WTC11 (cell line): Measurements from ENCODE around the gene PAX8. TPM values are rescaled to one million over a fixed set of nuclear protein-coding genes. Genes with fewer than 3 reads are reported as not detected.
"Not testable (repeated sequence)": the region's sequence is repeated elsewhere in the genome, so short reads cannot be mapped to it uniquely, and the experiment has no call there.

ENCODE experiments used
- ATAC-seq: fragments of 200-7000 bp; cut with Tn5 transposase; 2 replicates; pipeline ENCODE4 v1.10.0; 2021; ENCODE audit warnings: mild to moderate bottlenecking, moderate library complexity
- Bru-seq: library from RNA; stranded (reverse); fragments of 400-500 nt; gene quantifications from one replicate; lab custom pipeline; 2021; lab: Mats Ljungman, UMichigan
- CTCF ChIA-PET: fragments of 300-600 bp; sonication (Branson Sonifier 250); formaldehyde crosslinking; loops from one replicate; lab custom pipeline; 2021; ENCODE audit warnings: antibody characterized with exemption; lab: Charles Lee
- POLR2A ChIA-PET: fragments of 350-600 bp; sonication (Branson Sonifier 250); formaldehyde crosslinking; loops from one replicate; lab custom pipeline; 2021; ENCODE audit warnings: antibody characterized with exemption; lab: Charles Lee
- DNase-seq: peaks from one replicate; pipeline ENCODE4 v3.0.0; 2021; ENCODE audit warnings: low spot score
- H3K27ac Mint-ChIP-seq: 2 replicates; pipeline ENCODE4 v1.8.0; 2021; ENCODE audit warnings: mixed read lengths
- H3K27me3 Mint-ChIP-seq: 2 replicates; pipeline ENCODE4 v1.8.0; 2021; ENCODE audit warnings: low read depth, mild to moderate bottlenecking, moderate library complexity, mixed read lengths
- H3K36me3 Mint-ChIP-seq: 2 replicates; pipeline ENCODE4 v1.8.0; 2021; ENCODE audit warnings: mixed read lengths
- H3K4me1 Mint-ChIP-seq: 2 replicates; pipeline ENCODE4 v1.8.0; 2022; ENCODE audit warnings: mixed read lengths
- H3K4me3 Mint-ChIP-seq: 2 replicates; pipeline ENCODE4 v1.8.0; 2021; ENCODE audit warnings: mild to moderate bottlenecking, moderate library complexity, mixed read lengths
- H3K9me3 Mint-ChIP-seq: 2 replicates; pipeline ENCODE4 v1.8.0; 2021; ENCODE audit warnings: mixed read lengths
- CBFB ChIP-seq: sonication (generic); formaldehyde crosslinking; IDR thresholded peaks from 2 replicates; pipeline ENCODE4 v1.8.1; 2022; ENCODE audit warnings: mild to moderate bottlenecking, low read depth, missing genetic modification reagents
- ERG ChIP-seq: fragments of 250-450 bp; sonication (Bioruptor Pico); IDR thresholded peaks from 2 replicates; pipeline ENCODE4 v1.8.0; 2021; ENCODE audit warnings: mild to moderate bottlenecking
- ETV6 ChIP-seq: sonication (generic); formaldehyde crosslinking; IDR thresholded peaks from 2 replicates; pipeline ENCODE4 v1.8.1; 2022; ENCODE audit warnings: mild to moderate bottlenecking, missing genetic modification reagents
- FOXJ3 ChIP-seq: sonication (generic); formaldehyde crosslinking; IDR thresholded peaks from 2 replicates; pipeline ENCODE4 v1.9.0; 2021; ENCODE audit warnings: missing genetic modification reagents, mild to moderate bottlenecking, borderline replicate concordance
- FOXP1 ChIP-seq: sonication (generic); formaldehyde crosslinking; IDR thresholded peaks from 2 replicates; pipeline ENCODE4 v1.8.0; 2022; ENCODE audit warnings: missing genetic modification reagents, mild to moderate bottlenecking, moderate library complexity, borderline replicate concordance
- GABPB1 ChIP-seq: sonication (generic); formaldehyde crosslinking; IDR thresholded peaks from 2 replicates; pipeline ENCODE4 v1.8.1; 2023; ENCODE audit warnings: mild to moderate bottlenecking, missing genetic modification reagents
- IRF1 ChIP-seq: sonication (generic); formaldehyde crosslinking; IDR thresholded peaks from 2 replicates; pipeline ENCODE4 v1.8.0; 2023; ENCODE audit warnings: missing genetic modification reagents
- IRF2 ChIP-seq: sonication (generic); formaldehyde crosslinking; IDR thresholded peaks from 2 replicates; pipeline ENCODE4 v1.8.0; 2022; ENCODE audit warnings: low read depth, missing genetic modification reagents, borderline replicate concordance
- MYBL2 ChIP-seq: sonication (generic); formaldehyde crosslinking; IDR thresholded peaks from 2 replicates; pipeline ENCODE4 v1.8.1; 2023; ENCODE audit warnings: mild to moderate bottlenecking, moderate library complexity, missing genetic modification reagents
- SMAD4 ChIP-seq: sonication (generic); formaldehyde crosslinking; IDR thresholded peaks from 2 replicates; pipeline ENCODE4 v1.8.0; 2022; ENCODE audit warnings: mild to moderate bottlenecking, missing genetic modification reagents
- SOX15 ChIP-seq: fragments of 250-450 bp; sonication (Bioruptor Pico); IDR thresholded peaks from 2 replicates; pipeline ENCODE4 v1.9.0; 2021; ENCODE audit warnings: mild to moderate bottlenecking
- TEAD4 ChIP-seq: sonication (generic); formaldehyde crosslinking; IDR thresholded peaks from 2 replicates; pipeline ENCODE4 v1.8.0; 2022; ENCODE audit warnings: mild to moderate bottlenecking, missing genetic modification reagents
- ZBTB21 ChIP-seq: sonication (generic); formaldehyde crosslinking; IDR thresholded peaks from 2 replicates; pipeline ENCODE4 v1.8.1; 2023; ENCODE audit warnings: mild to moderate bottlenecking, missing genetic modification reagents, borderline replicate concordance
- ZNF121 ChIP-seq: sonication (generic); formaldehyde crosslinking; IDR thresholded peaks from 2 replicates; pipeline ENCODE4 v1.8.0; 2023; ENCODE audit warnings: missing genetic modification reagents
- ZNF317 ChIP-seq: sonication (generic); formaldehyde crosslinking; IDR thresholded peaks from 2 replicates; pipeline ENCODE4 v1.8.1; 2023; ENCODE audit warnings: low read depth, mild to moderate bottlenecking, moderate library complexity, missing genetic modification reagents, borderline replicate concordance
- ZNF532 ChIP-seq: fragments of 250-450 bp; sonication (Bioruptor Pico); IDR thresholded peaks from 2 replicates; pipeline ENCODE4 v1.9.0; 2021; ENCODE audit warnings: mild to moderate bottlenecking, borderline replicate concordance
- long read RNA-seq, 3 experiments: library from RNA in 1 of 3; library from capped mRNA in 1 of 3; library from polyadenylated mRNA in 1 of 3; unstranded in 2 of 3; stranded (forward) in 1 of 3; transcript quantifications; one replicate each; pipeline ENCODE4 v2.0.0, GENCODE V29; 2021
- total RNA-seq: library from RNA; stranded (reverse); gene quantifications from 3 replicates; pipeline ENCODE4 v1.2.3, GENCODE V29; 2021
- TF ChIP-seq, protein P1 (sequence below): fragments of 250-450 bp; sonication (Bioruptor Pico); conservative IDR thresholded peaks from 2 replicates; pipeline ENCODE4 v1.9.0; 2021; ENCODE audit warnings: mild to moderate bottlenecking

The PAX8 gene
- total RNA-seq: 0.27 to 0.66 TPM (median 0.35 TPM) in 3 replicates
- Bru-seq, nascent RNA: percentile 13 among the genes with signal in this experiment
- long read RNA-seq, experiment 1: 0 reads
- long read RNA-seq, experiment 2: 0 reads
- long read RNA-seq, experiment 3: 0 reads

- DNase-seq: peak; percentile 43
- peak; percentile 5 for ATAC-seq
- H3K4me1 Mint-ChIP-seq: peaks cover 36% of the 10 kb centered on the region
- TF ChIP-seq MYBL2 (CRISPR knock-in tag): no peak
- TF ChIP-seq ZNF121 (CRISPR knock-in tag): peak; percentile 58; the same call in 1 of the 2 replicates
- no peak for TF ChIP-seq FOXJ3 (CRISPR knock-in tag)
- no peak for TF ChIP-seq ZNF532
- no peak for TF ChIP-seq GABPB1 (CRISPR knock-in tag)
- TF ChIP-seq IRF2 (CRISPR knock-in tag): no peak
- TF ChIP-seq ETV6 (CRISPR knock-in tag): no peak
- H3K4me3 Mint-ChIP-seq: peak within 1 kb of the TSS; percentile 74
- no peaks in the 10 kb centered on the region for H3K9me3 Mint-ChIP-seq
- no peaks in the 10 kb centered on the region for H3K36me3 Mint-ChIP-seq
- H3K27me3 Mint-ChIP-seq: peaks cover 96% of the 10 kb centered on the region
- CTCF ChIA-PET: interaction anchor here (0.5 to 4.1 kb wide), 4 partner anchors 29 to 1143 kb away, joined by 3 to 29 read pairs (median 13); no protein-coding TSS in a partner anchor
- POLR2A ChIA-PET: interaction anchor here (0.8 kb wide), 1 partner anchor 18 kb away, joined by 3 read pairs; no protein-coding TSS in a partner anchor
- no peak within 1 kb of the TSS for H3K27ac Mint-ChIP-seq
These were observed at the start of gene PAX8 for GRCh38 chr2:113278742-113279139. PAX8 (minus strand) TSS chr2:113278921; CDS start chr2:113278394, 527 bp downstream.

- TF ChIP-seq IRF1 (CRISPR knock-in tag) (no peak), SMAD4 (CRISPR knock-in tag) (no peak), ZNF317 (CRISPR knock-in tag) (no peak), FOXP1 (no peak), ERG (no peak), ZBTB21 (CRISPR knock-in tag) (no peak), SOX15 (no peak), CBFB (CRISPR knock-in tag) (no peak), TEAD4 (CRISPR knock-in tag) (no peak)
- TF ChIP-seq, protein P1, sequence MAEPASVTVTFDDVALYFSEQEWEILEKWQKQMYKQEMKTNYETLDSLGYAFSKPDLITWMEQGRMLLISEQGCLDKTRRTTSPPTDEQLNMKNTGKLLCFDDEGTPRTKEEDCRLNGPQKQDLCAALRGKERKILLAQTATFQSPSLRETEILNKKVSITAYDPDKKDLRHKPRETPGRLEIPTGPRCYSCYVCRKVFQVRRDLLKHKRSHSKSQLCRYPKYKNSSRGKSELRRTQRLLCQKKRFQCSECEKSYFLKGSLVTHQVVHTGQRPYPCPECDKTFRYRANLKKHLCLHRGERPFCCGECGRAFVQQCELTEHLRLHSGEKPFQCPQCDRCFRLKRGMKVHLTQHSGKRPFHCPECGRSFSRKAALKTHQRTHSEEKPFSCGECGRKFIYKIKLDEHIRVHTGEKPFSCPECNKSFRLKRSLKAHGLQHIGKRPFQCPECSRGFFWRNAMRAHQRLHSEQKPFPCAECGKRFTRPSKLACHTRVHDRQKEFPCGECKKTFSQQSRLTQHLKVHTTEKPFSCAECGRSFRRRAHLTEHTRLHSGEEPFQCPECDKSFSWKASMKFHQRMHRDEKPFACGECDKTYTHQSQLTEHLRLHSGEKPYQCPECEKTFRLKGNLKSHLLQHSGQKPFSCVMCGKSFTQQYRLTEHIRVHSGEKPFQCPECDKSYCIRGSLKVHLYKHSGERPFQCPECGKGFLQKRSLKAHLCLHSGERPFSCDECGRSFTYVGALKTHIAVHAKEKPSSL (CRISPR knock-in tag): no peak
- Mint-ChIP-seq H3K27ac (no peak overlapping the region), H3K36me3 (no peaks in the 10 kb centered on the region), H3K9me3 (no peaks in the 10 kb centered on the region), H3K27me3 (peaks cover 20% of the 10 kb centered on the region), H3K4me1 (peaks cover 13% of the 10 kb centered on the region), H3K4me3 (no peak overlapping the region)
- CTCF ChIA-PET: no interaction called here
- DNase-seq: no peak
- ATAC-seq: no peak
- POLR2A ChIA-PET: no interaction called here
These were observed 49.3 kb upstream of the PAX8 start for GRCh38 chr2:113328043-113328442.

- POLR2A ChIA-PET, CTCF ChIA-PET: not testable (repeated sequence)
These were observed 46.5 kb upstream of the PAX8 start for GRCh38 chr2:113325161-113325731.

More at GRCh38 chr2:113325161-113325731, 46.5 kb upstream of the PAX8 start:
- not testable (repeated sequence) for H3K9me3 Mint-ChIP-seq, DNase-seq, H3K36me3 Mint-ChIP-seq
- H3K27me3 Mint-ChIP-seq: peaks cover 47% of the 10 kb centered on the region
- H3K4me3 Mint-ChIP-seq: peak overlapping the region; percentile 75
- H3K27ac Mint-ChIP-seq: peak overlapping the region; percentile 25
- peaks cover 13% of the 10 kb centered on the region for H3K4me1 Mint-ChIP-seq
- ATAC-seq: peak; percentile 60
